NB4 (cell line): Measurements from ENCODE around the gene DAPK1.

Source experiments
- DNase-seq: peaks from one replicate; pipeline ENCODE4 v3.0.0; 2010; ENCODE audit warnings: low read depth
- H3K4me3 ChIP-seq: one replicate; pipeline ENCODE4 v1.5.1; 2011; ENCODE audit warnings: mild to moderate bottlenecking, low read depth, low read length, moderate library complexity
- MYC ChIP-seq: IDR thresholded peaks from 2 replicates; pipeline ENCODE4 v1.6.1; 2011; ENCODE audit warnings: low read depth, low read length
- POLR2A ChIP-seq: IDR thresholded peaks from 2 replicates; pipeline ENCODE4 v1.6.1; 2011; ENCODE audit warnings: mild to moderate bottlenecking; ENCODE audit not compliant: insufficient read length; ENCODE audit errors: extremely low read depth
- TF ChIP-seq, protein P1 (sequence below): IDR thresholded peaks from 2 replicates; pipeline ENCODE4 v1.6.1; 2011; ENCODE audit warnings: low read depth, low read length
- TF ChIP-seq, protein P2 (sequence below): IDR thresholded peaks from one replicate; pipeline ENCODE4 v1.5.1; 2012; ENCODE audit warnings: low read depth, low read length

The DAPK1 gene

DNA sequence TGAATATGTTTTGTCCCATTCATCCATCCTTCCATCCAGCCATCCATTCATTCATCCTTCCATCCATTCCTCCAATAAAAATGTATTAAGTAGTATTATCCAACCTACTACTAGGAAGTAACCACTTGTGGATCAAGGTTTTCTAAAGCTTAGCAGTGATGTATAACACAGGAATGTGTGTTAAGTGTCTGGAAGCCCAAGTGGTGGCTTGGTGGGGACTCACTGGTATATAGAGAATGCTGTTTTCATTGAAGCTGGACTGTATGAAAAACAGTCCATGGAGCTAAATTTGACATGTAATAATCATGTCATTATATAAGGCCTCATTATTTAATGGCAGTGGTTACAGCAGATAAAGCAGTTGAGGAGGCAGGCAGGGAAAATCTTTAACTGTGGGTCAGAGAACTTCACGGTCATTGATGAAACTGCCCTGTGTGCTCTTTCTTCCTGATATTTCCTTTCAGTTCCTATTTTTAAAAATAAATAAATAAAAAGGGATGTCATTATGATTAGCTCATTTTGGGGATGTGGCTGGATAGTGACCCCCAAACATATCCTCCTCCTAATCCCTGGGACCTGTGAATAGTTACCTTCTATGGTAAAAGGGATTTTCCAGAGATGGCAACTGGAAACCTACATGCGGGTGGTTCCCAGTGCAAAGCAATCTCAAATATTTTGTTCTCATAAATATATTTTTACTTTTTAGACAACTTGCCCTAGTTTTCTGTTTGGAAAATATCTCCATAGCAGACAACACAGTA lies 82.3 kb downstream of the DAPK1 start:
- no peak for TF ChIP-seq MYC
- TF ChIP-seq POLR2A, result no peak
- TF ChIP-seq, protein P1, sequence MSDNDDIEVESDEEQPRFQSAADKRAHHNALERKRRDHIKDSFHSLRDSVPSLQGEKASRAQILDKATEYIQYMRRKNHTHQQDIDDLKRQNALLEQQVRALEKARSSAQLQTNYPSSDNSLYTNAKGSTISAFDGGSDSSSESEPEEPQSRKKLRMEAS, result no peak
- TF ChIP-seq, protein P2, sequence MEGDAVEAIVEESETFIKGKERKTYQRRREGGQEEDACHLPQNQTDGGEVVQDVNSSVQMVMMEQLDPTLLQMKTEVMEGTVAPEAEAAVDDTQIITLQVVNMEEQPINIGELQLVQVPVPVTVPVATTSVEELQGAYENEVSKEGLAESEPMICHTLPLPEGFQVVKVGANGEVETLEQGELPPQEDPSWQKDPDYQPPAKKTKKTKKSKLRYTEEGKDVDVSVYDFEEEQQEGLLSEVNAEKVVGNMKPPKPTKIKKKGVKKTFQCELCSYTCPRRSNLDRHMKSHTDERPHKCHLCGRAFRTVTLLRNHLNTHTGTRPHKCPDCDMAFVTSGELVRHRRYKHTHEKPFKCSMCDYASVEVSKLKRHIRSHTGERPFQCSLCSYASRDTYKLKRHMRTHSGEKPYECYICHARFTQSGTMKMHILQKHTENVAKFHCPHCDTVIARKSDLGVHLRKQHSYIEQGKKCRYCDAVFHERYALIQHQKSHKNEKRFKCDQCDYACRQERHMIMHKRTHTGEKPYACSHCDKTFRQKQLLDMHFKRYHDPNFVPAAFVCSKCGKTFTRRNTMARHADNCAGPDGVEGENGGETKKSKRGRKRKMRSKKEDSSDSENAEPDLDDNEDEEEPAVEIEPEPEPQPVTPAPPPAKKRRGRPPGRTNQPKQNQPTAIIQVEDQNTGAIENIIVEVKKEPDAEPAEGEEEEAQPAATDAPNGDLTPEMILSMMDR, result no peak
- DNase-seq, result no peak
- H3K4me3 ChIP-seq, result no peak overlapping the region

DNA sequence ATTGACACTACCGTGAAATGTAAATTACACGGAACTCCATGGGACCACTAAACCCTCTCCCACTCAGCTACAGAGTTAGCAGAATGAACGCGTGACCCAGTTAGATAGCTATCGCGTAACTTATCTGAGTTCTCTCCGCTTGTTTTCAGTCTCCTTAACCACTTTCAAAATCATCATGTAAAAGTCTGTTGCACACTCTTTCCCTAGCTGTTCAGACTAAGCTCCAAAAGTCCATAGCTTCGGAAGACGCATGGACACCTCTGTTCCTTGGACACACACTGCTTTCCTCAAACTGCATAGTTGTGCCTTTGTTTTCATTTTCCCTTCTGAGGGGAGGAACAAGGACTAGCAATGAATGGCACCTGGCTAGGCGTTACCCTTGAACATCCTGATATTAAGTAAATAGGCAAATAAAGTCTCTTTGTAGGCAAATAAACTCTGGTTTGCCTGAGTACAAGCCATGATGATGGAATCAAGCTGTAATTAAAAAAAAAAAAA lies 83.3 kb downstream of the DAPK1 start:
- no peak for DNase-seq

DNA sequence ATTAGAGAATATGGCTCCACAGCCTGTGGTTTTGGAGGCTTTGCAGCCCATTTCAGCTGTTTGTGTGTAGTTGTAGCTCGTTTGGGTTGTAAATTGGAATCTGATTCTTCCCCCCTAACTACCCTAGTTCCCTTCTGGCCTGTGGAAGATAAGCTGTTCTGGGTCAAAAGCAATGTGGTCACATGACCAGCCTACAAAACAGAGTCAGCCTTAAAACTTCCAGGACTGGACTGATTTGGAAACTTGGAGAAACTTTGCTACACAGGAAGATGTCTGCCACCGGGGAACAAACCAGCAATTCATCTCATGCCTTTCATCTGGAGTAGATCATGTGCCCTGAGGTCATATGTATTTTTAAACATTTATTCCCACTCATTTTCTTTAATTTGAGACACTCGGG lies 83.8 kb downstream of the DAPK1 start:
- TF ChIP-seq, protein P1, result no peak
- no peak for TF ChIP-seq MYC
- TF ChIP-seq POLR2A, result no peak
- TF ChIP-seq, protein P2, result no peak
- H3K4me3 ChIP-seq, result no peak overlapping the region
- no peak for DNase-seq

More for the DNA sequence above, 83.3 kb downstream of the DAPK1 start:
- H3K4me3 ChIP-seq, result no peak overlapping the region
- TF ChIP-seq POLR2A, result no peak
- TF ChIP-seq, protein P2, result no peak
- no peak for TF ChIP-seq MYC
- TF ChIP-seq, protein P1, result no peak

DNA sequence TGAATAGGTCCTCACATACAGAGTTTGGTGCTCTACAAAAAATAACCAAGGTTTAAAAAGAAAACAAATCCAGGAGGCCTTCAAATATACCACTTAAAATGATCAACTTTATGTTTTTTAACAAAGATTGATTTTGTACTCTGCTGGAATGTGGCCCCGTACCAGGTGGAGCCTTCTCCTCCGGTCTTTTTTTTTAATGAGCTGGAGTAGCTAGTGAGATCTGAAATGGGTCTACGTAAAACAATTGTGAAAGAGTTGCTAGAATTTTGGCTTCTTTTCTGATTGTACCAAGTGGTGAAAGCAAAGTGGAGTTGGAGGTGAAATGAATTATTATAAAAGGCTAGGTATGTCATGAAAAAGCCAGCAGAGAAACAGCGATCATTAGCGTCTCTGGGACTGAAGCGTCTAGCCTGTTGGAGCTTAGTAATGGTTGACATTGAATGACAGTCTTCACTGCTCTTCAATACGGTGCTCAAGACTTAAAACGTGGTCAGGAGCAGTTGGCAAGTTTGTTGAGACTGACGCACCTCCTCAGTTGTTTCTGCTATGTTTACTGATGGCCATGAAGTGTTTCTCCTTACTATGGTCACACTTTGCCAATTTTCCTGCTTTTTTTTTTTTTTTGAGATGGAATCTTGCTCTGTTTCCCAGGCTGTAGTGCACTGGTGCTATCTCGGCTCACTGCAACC lies 84.4 kb downstream of the DAPK1 start:
- TF ChIP-seq, protein P1, result no peak
- TF ChIP-seq, protein P2, result no peak
- TF ChIP-seq POLR2A (no peak), MYC (no peak)
- no peak overlapping the region for H3K4me3 ChIP-seq
- no peak for DNase-seq

DNA sequence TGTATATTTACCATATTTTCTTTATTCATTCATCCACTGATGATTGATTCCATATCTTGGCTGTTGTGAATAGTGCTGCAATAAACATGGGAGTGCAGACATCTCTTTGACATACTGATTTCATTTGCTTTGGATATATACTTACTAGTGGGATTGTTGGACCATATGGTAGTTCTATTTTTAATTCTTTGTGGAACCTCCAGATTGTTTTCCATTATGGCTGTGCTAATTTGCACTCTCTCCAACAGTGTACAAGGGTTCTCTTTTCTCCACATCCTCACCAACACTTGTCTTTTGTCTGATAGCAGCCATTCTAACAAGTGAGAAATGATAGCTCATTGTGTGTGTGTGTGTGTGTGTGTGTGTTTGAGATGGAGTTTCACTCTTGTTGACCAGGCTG lies 86.7 kb downstream of the DAPK1 start:
- TF ChIP-seq MYC, result no peak
- TF ChIP-seq POLR2A, result no peak
- TF ChIP-seq, protein P1, result no peak
- TF ChIP-seq, protein P2, result no peak
- no peak for DNase-seq
- no peak overlapping the region for H3K4me3 ChIP-seq
